ENCODE measurements around the gene ALAS1.
A peak's percentile ranks its signal among the peaks of the same experiment; 100 is the strongest.

Gene ALAS1

DNA sequence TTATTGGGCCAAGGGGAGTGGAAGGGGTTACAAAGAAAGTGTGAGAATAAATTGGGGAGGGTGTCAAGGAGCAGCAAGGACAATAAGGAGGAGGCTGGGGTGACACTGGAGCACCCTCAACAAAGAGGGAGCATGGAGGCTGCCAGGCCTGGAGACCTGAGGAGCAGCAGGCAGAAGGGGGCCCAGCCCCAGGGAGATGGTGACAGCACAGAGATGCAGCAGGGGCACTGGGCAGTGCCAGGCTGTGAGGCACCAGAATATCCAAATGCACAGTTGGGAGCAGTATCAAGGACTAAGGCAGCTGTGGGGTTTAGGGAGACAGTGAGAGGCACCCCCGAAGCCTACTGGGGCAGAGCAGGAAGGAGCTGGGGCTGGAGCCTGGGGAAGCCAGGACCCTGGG, 19.4 kb upstream of the ALAS1 start:
- Histone ChIP-seq H3K36me3 (ENCODE audit: control insufficient read depth in 2 of 2, insufficient read depth in 1 of 2, low read length in 2 of 2) (no peaks in the 10 kb centered on the region), H3K27ac (ENCODE audit: extremely low read depth, low read depth, low read length) (no peak overlapping the region), H3K4me3 (ENCODE audit: low read depth, low read length) (no peak overlapping the region), H3K4me1 (ENCODE audit: control insufficient read depth, insufficient read depth, low read length) (no peaks in the 10 kb centered on the region), H3K9me3 (ENCODE audit: control insufficient read depth, insufficient read depth, low read depth, low read length) (no peaks in the 10 kb centered on the region)
- TF ChIP-seq OSR2 (tag by site-specific recombination; IDR thresholded peaks at IDR 0.05) (no peak), PRDM1 (tag by site-specific recombination; IDR thresholded peaks at IDR 0.05) (no peak)
- POLR2A ChIA-PET = interaction anchor here (0.5 kb wide), 1 partner anchor 55 kb away, joined by 5 read pairs; no protein-coding TSS in a partner anchor
- CTCF ChIA-PET = interaction anchor here (0.6 kb wide), 1 partner anchor 74 kb away, joined by 4 read pairs; no protein-coding TSS in a partner anchor

DNA sequence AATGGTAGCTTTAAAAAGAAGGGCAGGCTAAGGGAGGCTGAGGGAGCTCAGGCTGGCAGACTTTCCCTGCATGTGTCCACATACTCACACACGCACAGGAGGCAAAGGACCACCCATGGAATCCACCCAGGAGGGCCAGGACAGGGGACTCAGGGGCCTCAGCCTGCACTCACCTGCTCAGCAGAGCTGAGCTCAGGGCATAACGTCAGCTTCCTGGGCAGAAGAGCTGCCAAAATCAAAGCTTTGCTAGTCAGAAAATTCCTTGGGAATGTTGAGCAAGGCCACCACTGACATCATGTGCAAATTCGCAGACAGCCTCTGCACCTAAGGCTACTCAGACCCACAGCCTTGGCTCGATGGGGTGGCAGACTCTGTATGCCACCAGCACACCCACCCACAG, 16.4 kb upstream of the ALAS1 start:
- ChIA-PET POLR2A (no interaction called here), CTCF (interaction anchor here (0.6 to 0.8 kb wide), 2 partner anchors 27 to 39 kb away, joined by 3 read pairs; partner anchors contain the start of gene POC1A)
- no peak overlapping the region for H3K4me3 ChIP-seq (ENCODE audit: low read depth, low read length)
- no peak overlapping the region for H3K27ac ChIP-seq (ENCODE audit: extremely low read depth, low read depth, low read length)
- H3K36me3 ChIP-seq (ENCODE audit: control insufficient read depth in 2 of 2, insufficient read depth in 1 of 2, low read length in 2 of 2) = no peaks in the 10 kb centered on the region
- TF ChIP-seq GLIS1 (tag by site-specific recombination; IDR thresholded peaks at IDR 0.05) (peak; percentile 50), ZNF791 (tag by site-specific recombination; IDR thresholded peaks at IDR 0.05) (no peak), ZIC2 (tag by site-specific recombination; IDR thresholded peaks at IDR 0.05) (peak; percentile 59), ZNF600 (tag by site-specific recombination; IDR thresholded peaks at IDR 0.05) (no peak)
- H3K4me1 ChIP-seq (ENCODE audit: control insufficient read depth, insufficient read depth, low read length) = no peaks in the 10 kb centered on the region
- no peaks in the 10 kb centered on the region for H3K9me3 ChIP-seq (ENCODE audit: control insufficient read depth, insufficient read depth, low read depth, low read length)

DNA sequence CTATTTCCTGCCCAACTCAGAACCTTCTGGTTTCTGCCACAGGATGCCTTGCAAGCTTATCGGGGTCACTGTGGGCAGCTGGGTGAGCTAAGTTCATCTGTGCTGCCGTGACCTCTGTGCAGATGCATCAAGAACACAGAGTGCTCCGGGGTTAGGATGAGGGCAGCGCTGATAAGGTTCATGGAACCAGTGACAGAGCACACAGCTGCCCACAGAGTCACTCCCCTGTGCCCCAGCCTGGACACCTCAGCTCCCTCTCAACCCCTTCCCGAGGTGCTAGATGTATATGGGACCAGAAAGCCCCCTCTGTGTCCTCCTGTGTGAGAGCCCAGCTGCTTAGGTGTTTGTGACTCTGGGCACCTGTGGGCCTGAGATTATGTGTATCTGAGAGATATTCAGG, 15.8 kb upstream of the ALAS1 start:
- H3K9me3 ChIP-seq (ENCODE audit: control insufficient read depth, insufficient read depth, low read depth, low read length) = no peaks in the 10 kb centered on the region
- CTCF ChIA-PET = no interaction called here
- no peaks in the 10 kb centered on the region for H3K36me3 ChIP-seq (ENCODE audit: control insufficient read depth in 2 of 2, insufficient read depth in 1 of 2, low read length in 2 of 2)
- POLR2A ChIA-PET = no interaction called here
- H3K27ac ChIP-seq (ENCODE audit: extremely low read depth, low read depth, low read length) = no peak overlapping the region
- TF ChIP-seq ZNF701 (tag by site-specific recombination; IDR thresholded peaks at IDR 0.05) (no peak), ZNF112 (tag by site-specific recombination; IDR thresholded peaks at IDR 0.05) (no peak), SETDB1 (IDR thresholded peaks at IDR 0.05; ENCODE audit: insufficient read length, low read length) (no peak), ZNF37A (tag by site-specific recombination; IDR thresholded peaks at IDR 0.05) (no peak), ZNF621 (tag by site-specific recombination; IDR thresholded peaks at IDR 0.05) (no peak), ZNF223 (tag by site-specific recombination; IDR thresholded peaks at IDR 0.05) (no peak), ZXDB (tag by site-specific recombination; IDR thresholded peaks at IDR 0.05) (no peak), TCF7L2 (IDR thresholded peaks at IDR 0.05; ENCODE audit: borderline replicate concordance, low read depth, low read length) (no peak), ZBTB17 (tag by site-specific recombination; IDR thresholded peaks at IDR 0.05) (no peak), ZNF146 (tag by site-specific recombination; IDR thresholded peaks at IDR 0.05) (no peak)
- TF ChIP-seq, protein P1, sequence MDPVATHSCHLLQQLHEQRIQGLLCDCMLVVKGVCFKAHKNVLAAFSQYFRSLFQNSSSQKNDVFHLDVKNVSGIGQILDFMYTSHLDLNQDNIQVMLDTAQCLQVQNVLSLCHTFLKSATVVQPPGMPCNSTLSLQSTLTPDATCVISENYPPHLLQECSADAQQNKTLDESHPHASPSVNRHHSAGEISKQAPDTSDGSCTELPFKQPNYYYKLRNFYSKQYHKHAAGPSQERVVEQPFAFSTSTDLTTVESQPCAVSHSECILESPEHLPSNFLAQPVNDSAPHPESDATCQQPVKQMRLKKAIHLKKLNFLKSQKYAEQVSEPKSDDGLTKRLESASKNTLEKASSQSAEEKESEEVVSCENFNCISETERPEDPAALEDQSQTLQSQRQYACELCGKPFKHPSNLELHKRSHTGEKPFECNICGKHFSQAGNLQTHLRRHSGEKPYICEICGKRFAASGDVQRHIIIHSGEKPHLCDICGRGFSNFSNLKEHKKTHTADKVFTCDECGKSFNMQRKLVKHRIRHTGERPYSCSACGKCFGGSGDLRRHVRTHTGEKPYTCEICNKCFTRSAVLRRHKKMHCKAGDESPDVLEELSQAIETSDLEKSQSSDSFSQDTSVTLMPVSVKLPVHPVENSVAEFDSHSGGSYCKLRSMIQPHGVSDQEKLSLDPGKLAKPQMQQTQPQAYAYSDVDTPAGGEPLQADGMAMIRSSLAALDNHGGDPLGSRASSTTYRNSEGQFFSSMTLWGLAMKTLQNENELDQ (tag by site-specific recombination; IDR thresholded peaks at IDR 0.05; ENCODE audit: low read depth) = no peak
- TF ChIP-seq, protein P2, sequence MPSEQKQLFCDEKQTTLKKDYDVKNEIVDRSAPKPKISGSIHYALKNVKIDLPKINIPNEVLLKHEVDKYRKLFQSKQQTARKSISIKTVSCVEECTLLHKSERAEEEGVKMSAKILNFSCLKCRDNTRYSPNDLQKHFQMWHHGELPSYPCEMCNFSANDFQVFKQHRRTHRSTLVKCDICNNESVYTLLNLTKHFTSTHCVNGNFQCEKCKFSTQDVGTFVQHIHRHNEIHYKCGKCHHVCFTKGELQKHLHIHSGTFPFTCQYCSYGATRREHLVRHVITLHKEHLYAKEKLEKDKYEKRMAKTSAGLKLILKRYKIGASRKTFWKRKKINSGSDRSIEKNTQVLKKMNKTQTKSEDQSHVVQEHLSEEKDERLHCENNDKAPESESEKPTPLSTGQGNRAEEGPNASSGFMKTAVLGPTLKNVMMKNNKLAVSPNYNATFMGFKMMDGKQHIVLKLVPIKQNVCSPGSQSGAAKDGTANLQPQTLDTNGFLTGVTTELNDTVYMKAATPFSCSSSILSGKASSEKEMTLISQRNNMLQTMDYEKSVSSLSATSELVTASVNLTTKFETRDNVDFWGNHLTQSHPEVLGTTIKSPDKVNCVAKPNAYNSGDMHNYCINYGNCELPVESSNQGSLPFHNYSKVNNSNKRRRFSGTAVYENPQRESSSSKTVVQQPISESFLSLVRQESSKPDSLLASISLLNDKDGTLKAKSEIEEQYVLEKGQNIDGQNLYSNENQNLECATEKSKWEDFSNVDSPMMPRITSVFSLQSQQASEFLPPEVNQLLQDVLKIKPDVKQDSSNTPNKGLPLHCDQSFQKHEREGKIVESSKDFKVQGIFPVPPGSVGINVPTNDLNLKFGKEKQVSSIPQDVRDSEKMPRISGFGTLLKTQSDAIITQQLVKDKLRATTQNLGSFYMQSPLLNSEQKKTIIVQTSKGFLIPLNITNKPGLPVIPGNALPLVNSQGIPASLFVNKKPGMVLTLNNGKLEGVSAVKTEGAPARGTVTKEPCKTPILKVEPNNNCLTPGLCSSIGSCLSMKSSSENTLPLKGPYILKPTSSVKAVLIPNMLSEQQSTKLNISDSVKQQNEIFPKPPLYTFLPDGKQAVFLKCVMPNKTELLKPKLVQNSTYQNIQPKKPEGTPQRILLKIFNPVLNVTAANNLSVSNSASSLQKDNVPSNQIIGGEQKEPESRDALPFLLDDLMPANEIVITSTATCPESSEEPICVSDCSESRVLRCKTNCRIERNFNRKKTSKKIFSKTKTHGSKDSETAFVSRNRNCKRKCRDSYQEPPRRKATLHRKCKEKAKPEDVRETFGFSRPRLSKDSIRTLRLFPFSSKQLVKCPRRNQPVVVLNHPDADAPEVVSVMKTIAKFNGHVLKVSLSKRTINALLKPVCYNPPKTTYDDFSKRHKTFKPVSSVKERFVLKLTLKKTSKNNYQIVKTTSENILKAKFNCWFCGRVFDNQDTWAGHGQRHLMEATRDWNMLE (tag by site-specific recombination; conservative IDR thresholded peaks at IDR 0.05; ENCODE audit: low read depth) = no peak
- TF ChIP-seq, protein P3, sequence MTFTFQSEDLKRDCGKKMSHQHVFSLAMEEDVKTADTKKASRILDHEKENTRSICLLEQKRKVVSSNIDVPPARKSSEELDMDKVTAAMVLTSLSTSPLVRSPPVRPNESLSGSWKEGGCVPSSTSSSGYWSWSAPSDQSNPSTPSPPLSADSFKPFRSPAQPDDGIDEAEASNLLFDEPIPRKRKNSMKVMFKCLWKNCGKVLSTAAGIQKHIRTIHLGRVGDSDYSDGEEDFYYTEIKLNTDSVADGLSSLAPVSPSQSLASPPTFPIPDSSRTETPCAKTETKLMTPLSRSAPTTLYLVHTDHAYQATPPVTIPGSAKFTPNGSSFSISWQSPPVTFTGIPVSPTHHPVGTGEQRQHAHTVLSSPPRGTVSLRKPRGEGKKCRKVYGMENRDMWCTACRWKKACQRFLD (tag by site-specific recombination; IDR thresholded peaks at IDR 0.05) = no peak
- TF ChIP-seq, protein P4, sequence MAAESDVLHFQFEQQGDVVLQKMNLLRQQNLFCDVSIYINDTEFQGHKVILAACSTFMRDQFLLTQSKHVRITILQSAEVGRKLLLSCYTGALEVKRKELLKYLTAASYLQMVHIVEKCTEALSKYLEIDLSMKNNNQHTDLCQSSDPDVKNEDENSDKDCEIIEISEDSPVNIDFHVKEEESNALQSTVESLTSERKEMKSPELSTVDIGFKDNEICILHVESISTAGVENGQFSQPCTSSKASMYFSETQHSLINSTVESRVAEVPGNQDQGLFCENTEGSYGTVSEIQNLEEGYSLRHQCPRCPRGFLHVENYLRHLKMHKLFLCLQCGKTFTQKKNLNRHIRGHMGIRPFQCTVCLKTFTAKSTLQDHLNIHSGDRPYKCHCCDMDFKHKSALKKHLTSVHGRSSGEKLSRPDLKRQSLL (tag by site-specific recombination; IDR thresholded peaks at IDR 0.05) = no peak
- H3K4me1 ChIP-seq (ENCODE audit: control insufficient read depth, insufficient read depth, low read length) = no peaks in the 10 kb centered on the region
- H3K4me3 ChIP-seq (ENCODE audit: low read depth, low read length) = no peak overlapping the region
